Stimulated activated naive CD8-positive, alpha-beta T cell treated with anti-CD3 and anti-CD28 coated beads, Interleukin-15, Interleukin-2, amounts not matched to agents 100 ng/mL and 50 ng/mL, for 24 hours (primary cell): ENCODE data around the gene QSOX2.

Experiments
- H3K27ac Mint-ChIP-seq: one replicate; pipeline ENCODE4 v1.8.0; 2021; ENCODE audit warnings: mild to moderate bottlenecking, mixed read lengths
- H3K27me3 Mint-ChIP-seq: one replicate; pipeline ENCODE4 v1.8.0; 2021; ENCODE audit warnings: mixed read lengths
- H3K36me3 Mint-ChIP-seq: one replicate; pipeline ENCODE4 v1.8.0; 2021; ENCODE audit warnings: low read depth, mixed read lengths
- H3K4me1 Mint-ChIP-seq: one replicate; pipeline ENCODE4 v1.8.0; 2021; ENCODE audit warnings: low read depth, mixed read lengths
- H3K4me3 Mint-ChIP-seq: one replicate; pipeline ENCODE4 v1.8.0; 2021; ENCODE audit warnings: mild to moderate bottlenecking, mixed read lengths
- H3K9me3 Mint-ChIP-seq: one replicate; pipeline ENCODE4 v1.8.0; 2021; ENCODE audit warnings: mixed read lengths

QSOX2 gene

GRCh38 chr9:136172412-136173079, 73.1 kb downstream of the QSOX2 start:
- Mint-ChIP-seq H3K4me3 (no peak overlapping the region), H3K9me3 (no peaks in the 10 kb centered on the region), H3K4me1 (no peaks in the 10 kb centered on the region), H3K27me3 (peaks cover 10% of the 10 kb centered on the region), H3K27ac (no peak overlapping the region), H3K36me3 (no peaks in the 10 kb centered on the region)

- H3K36me3 Mint-ChIP-seq = no peaks in the 10 kb centered on the region
- H3K4me1 Mint-ChIP-seq = no peaks in the 10 kb centered on the region
- peaks cover 10% of the 10 kb centered on the region for H3K27me3 Mint-ChIP-seq
- H3K9me3 Mint-ChIP-seq = no peaks in the 10 kb centered on the region
- no peak overlapping the region for H3K4me3 Mint-ChIP-seq
- no peak overlapping the region for H3K27ac Mint-ChIP-seq
Measured at GRCh38 chr9:136171801-136172411, 73.7 kb downstream of the QSOX2 start.

GRCh38 chr9:136171009-136171800, 74.4 kb downstream of the QSOX2 start:
- H3K9me3 Mint-ChIP-seq = no peaks in the 10 kb centered on the region
- H3K4me3 Mint-ChIP-seq = no peak overlapping the region
- peaks cover 10% of the 10 kb centered on the region for H3K27me3 Mint-ChIP-seq
- no peak overlapping the region for H3K27ac Mint-ChIP-seq
- H3K36me3 Mint-ChIP-seq = no peaks in the 10 kb centered on the region
- H3K4me1 Mint-ChIP-seq = no peaks in the 10 kb centered on the region

DNA sequence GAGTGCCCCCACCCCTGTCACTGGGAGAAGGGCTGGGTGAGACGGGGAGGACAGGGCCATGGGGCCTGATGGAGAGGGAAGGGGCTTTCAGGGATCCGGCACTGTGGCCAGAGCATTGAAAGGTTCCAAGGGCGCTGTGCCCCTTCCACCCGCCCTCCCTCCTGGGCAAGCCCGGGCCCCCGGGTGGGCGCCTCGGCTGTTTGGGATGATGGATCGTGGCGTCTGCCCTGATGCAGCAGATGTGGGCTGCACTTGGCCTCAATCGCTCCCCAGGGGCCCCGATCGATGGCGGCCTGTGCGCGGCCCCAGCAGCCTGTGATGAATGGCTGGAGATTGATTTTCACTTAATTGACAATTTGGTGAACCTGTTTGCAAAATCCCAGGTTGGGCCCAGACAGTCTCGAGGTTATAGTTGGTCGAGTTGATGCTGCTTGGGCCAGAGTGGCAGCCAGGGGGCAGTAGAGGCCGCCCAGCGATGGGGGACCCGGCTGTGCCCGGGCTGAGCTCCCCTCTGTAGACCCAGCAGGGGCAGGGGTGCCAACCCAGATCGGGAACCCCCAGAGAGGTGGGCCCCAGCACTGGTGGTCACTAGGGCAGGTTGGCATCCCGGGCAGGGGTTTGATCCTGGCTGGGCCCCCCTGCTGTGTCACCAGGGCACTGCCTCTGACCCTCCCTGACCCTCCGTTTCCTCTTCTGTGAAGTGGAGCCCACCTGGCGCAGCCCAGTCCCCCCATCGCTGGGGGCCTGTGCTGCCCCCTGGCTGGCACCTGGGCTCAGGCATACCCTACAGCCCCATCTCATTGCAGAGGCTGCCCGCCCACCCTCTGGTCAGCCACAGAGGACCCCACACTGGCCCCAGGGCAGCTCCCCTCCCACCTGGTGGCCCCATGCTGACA, 75.4 kb downstream of the QSOX2 start:
- Mint-ChIP-seq H3K4me1 (no peaks in the 10 kb centered on the region), H3K36me3 (no peaks in the 10 kb centered on the region), H3K9me3 (no peaks in the 10 kb centered on the region), H3K4me3 (no peak overlapping the region), H3K27me3 (peaks cover 10% of the 10 kb centered on the region), H3K27ac (no peak overlapping the region)

DNA sequence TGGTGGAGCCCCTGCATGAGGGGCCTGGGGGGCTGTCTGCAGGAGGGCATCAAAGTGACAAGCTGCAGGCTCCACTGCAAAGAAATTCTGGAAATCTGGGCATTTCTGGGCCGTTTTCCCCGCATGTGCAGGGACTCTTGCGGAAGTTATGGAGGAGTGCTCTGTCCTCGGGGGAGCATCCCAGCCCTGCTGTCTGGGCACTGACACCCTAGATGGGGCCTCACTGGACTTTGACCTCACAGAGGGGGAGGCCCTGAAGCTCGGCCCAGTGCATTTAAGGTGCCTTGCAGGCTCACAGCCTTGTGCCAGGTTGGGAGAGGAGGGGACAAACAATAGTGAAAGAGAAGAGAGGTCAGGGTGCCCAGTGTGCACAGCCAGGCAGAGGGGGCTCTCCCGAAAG, 76.1 kb downstream of the QSOX2 start:
- no peak overlapping the region for H3K4me3 Mint-ChIP-seq
- no peaks in the 10 kb centered on the region for H3K36me3 Mint-ChIP-seq
- peaks cover 14% of the 10 kb centered on the region for H3K27me3 Mint-ChIP-seq

GRCh38 chr9:136163248-136163850, 82.3 kb downstream of the QSOX2 start:
- Mint-ChIP-seq H3K4me1 (no peaks in the 10 kb centered on the region), H3K27me3 (peaks cover 4% of the 10 kb centered on the region), H3K36me3 (no peaks in the 10 kb centered on the region), H3K9me3 (peaks cover 4% of the 10 kb centered on the region), H3K27ac (no peak overlapping the region), H3K4me3 (no peak overlapping the region)

More for the DNA sequence above, 76.1 kb downstream of the QSOX2 start:
- Mint-ChIP-seq H3K9me3 (no peaks in the 10 kb centered on the region), H3K4me1 (no peaks in the 10 kb centered on the region), H3K27ac (no peak overlapping the region)

DNA sequence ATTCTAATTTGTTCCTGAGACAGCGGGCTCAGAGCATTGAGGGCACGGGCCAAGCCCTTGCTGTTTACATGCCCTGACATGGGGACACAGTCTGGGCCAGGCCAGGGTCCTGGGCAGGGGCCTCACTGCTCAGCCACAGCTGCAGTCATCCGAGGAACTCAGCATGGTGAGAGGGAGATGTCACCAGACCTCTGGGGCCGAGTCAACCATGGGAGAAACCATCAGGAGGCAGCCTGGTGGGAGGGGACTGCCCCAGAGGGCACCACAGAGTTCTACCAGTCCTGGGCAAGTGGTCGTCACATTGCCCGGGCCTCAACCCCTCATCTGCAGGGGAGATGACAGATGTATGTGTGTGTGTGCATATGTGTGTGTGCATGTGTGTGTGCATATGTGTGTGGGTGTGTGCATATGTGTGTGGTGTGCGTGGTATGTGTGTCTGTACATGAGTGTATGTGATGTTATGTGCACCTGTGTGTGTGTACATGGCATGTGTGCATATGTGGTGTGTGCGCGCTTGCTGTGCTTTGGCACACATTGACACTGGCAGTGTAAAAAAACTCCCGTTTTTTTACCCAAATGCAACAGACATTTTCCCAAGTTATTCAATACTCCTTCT, 84.5 kb downstream of the QSOX2 start:
- Mint-ChIP-seq H3K36me3 (no peaks in the 10 kb centered on the region), H3K4me3 (no peak overlapping the region), H3K4me1 (no peaks in the 10 kb centered on the region), H3K27ac (no peak overlapping the region), H3K27me3 (peaks cover 8% of the 10 kb centered on the region), H3K9me3 (peaks cover 4% of the 10 kb centered on the region)

- Mint-ChIP-seq H3K36me3 (no peaks in the 10 kb centered on the region), H3K4me3 (no peak overlapping the region), H3K27me3 (peaks cover 8% of the 10 kb centered on the region), H3K27ac (no peak overlapping the region), H3K4me1 (no peaks in the 10 kb centered on the region), H3K9me3 (peaks cover 4% of the 10 kb centered on the region)
Measured at GRCh38 chr9:136160381-136160841, 85.2 kb downstream of the QSOX2 start.

DNA sequence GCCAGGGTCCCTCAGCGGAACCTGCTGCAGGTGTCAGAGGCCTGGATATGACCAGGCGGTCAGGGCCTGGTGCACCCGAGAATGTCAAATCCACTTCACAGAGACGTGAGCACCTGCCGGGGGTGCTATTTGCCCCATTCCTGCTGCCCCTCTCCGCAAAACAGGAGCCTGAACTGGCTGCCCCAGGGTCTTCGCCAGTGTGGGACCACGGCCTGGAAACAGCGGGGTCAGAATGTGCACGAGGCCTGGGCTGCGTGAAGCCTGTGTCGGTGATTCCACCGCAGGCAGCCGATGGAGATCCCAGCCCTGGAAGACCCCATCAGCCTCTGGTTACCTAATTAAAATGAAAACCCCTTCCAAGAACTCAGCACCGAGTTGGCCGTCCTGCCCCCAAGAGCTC, 85.8 kb downstream of the QSOX2 start:
- Mint-ChIP-seq H3K27me3 (peaks cover 9% of the 10 kb centered on the region), H3K4me3 (no peak overlapping the region), H3K27ac (no peak overlapping the region), H3K4me1 (no peaks in the 10 kb centered on the region), H3K36me3 (no peaks in the 10 kb centered on the region), H3K9me3 (peaks cover 4% of the 10 kb centered on the region)

- Mint-ChIP-seq H3K27ac (no peak overlapping the region), H3K4me3 (no peak overlapping the region), H3K9me3 (no peaks in the 10 kb centered on the region), H3K27me3 (peaks cover 8% of the 10 kb centered on the region), H3K36me3 (no peaks in the 10 kb centered on the region), H3K4me1 (no peaks in the 10 kb centered on the region)
Measured at GRCh38 chr9:136157477-136158265, 87.9 kb downstream of the QSOX2 start.
